Daoy (cell line): ENCODE measurements around the gene LCN1. TPM values are rescaled to one million over a fixed set of nuclear protein-coding genes. Genes with fewer than 3 reads are reported as not detected.
A peak's percentile ranks its signal among the peaks of the same experiment; 100 is the strongest.
"Not testable (repeated sequence)": the region's sequence is repeated elsewhere in the genome, so short reads cannot be mapped to it uniquely, and the experiment has no call there.

Experiments
- DNase-seq: peaks from one replicate; pipeline ENCODE4 v3.0.0-alpha.2; 2015; ENCODE audit warnings: low read depth
- total RNA-seq: library from RNA; depleted of rRNA; stranded (reverse); fragments of >200 nt; shearing (Covaris generic); gene quantifications from 2 replicates; pipeline ENCODE4 v1.2.3, GENCODE V29; 2014

The LCN1 gene
- total RNA-seq, 1 experiment from 2014 or later: not detected

- DNase-seq: peak; percentile 75
These were observed 16.7 kb upstream of the LCN1 start for GRCh38 chr9:135504262-135505243.

GRCh38 chr9:135505406-135506187 is 15.6 kb upstream of the LCN1 start:
- DNase-seq: no peak

GRCh38 chr9:135506327-135507103 is 14.7 kb upstream of the LCN1 start:
- no peak for DNase-seq

- DNase-seq: no peak
These were observed 13.9 kb upstream of the LCN1 start for GRCh38 chr9:135507104-135508035.

- DNase-seq: no peak
These were observed 12.9 kb upstream of the LCN1 start for GRCh38 chr9:135508211-135508820.

- no peak for DNase-seq
These were observed 11.8 kb upstream of the LCN1 start for GRCh38 chr9:135509458-135509857.

- no peak for DNase-seq
These were observed 9.0 kb upstream of the LCN1 start for GRCh38 chr9:135512241-135512603.

GRCh38 chr9:135512904-135513303 is 8.3 kb upstream of the LCN1 start:
- no peak for DNase-seq

GRCh38 chr9:135513351-135513846 is 7.8 kb upstream of the LCN1 start:
- no peak for DNase-seq

GRCh38 chr9:135513906-135514305 is 7.3 kb upstream of the LCN1 start:
- DNase-seq: not testable (repeated sequence)

- no peak for DNase-seq
These were observed 6.7 kb upstream of the LCN1 start for GRCh38 chr9:135514342-135515082.

- no peak for DNase-seq
These were observed 5.9 kb upstream of the LCN1 start for GRCh38 chr9:135515083-135515951.

- no peak for DNase-seq
These were observed 4.9 kb upstream of the LCN1 start for GRCh38 chr9:135516132-135516860.

- DNase-seq: no peak
These were observed 3.8 kb upstream of the LCN1 start for GRCh38 chr9:135517407-135517822.

- no peak for DNase-seq
These were observed 1.9 kb upstream of the LCN1 start for GRCh38 chr9:135519179-135519971.

GRCh38 chr9:135521608-135522095 is 412 bp downstream of the LCN1 start:
- no peak for DNase-seq
